ENCODE data around the gene FRMPD1. TPM values are rescaled to one million over a fixed set of nuclear protein-coding genes. Genes with fewer than 3 reads are reported as not detected.

FRMPD1 gene
- total RNA-seq, 1 experiment from 2014 or later, result not detected

GRCh38 chr9:37696528-37696927 is 45.8 kb downstream of the FRMPD1 start:
- ChIA-PET CTCF (no interaction called here), POLR2A (ENCODE audit: unreplicated experiment) (no interaction called here)
- Histone ChIP-seq H4K20me1 (ENCODE audit: insufficient read depth) (no peaks in the 10 kb centered on the region; the same call in 1 of the 2 replicates), H3K9me2 (ENCODE audit: insufficient read depth) (no peaks in the 10 kb centered on the region), H3K4me2 (no peak overlapping the region), H3K4me3 (no peak overlapping the region), H3K27me3 (ENCODE audit: insufficient read depth, low read depth) (peaks cover 37% of the 10 kb centered on the region), H3K27ac (no peak overlapping the region), H3F3A (ENCODE audit: insufficient read depth, low read depth) (no peaks in the 10 kb centered on the region), H3K79me2 (ENCODE audit: low read depth) (no peaks in the 10 kb centered on the region), H3K4me1 (replicated peaks; ENCODE audit: insufficient read depth) (no peaks in the 10 kb centered on the region), H3K36me3 (ENCODE audit: low read depth) (no peaks in the 10 kb centered on the region), H3K9me3 (ENCODE audit: insufficient read depth, low read depth) (no peaks in the 10 kb centered on the region), H2AFZ (no peak overlapping the region)
- no peak for DNase-seq
- intact Hi-C loops (cut with micrococcal nuclease; ENCODE audit: unreplicated experiment), result no loop called here
- BruUV-seq (replicated peaks), result no TSS peak
- TF ChIP-seq CTCF (conservative IDR thresholded peaks at IDR 0.05), result no peak
- TF ChIP-seq EZH2 (IDR thresholded peaks at IDR 0.05; ENCODE audit: low read depth), result no peak

GRCh38 chr9:37700131-37700530 is 49.4 kb downstream of the FRMPD1 start:
- peaks cover 6% of the 10 kb centered on the region; the same call in 1 of the 2 replicates for H3K27me3 ChIP-seq (ENCODE audit: insufficient read depth, low read depth)
- no peaks in the 10 kb centered on the region for H3K79me2 ChIP-seq (ENCODE audit: low read depth)
- no peak overlapping the region for H2AFZ ChIP-seq
- H3K4me2 ChIP-seq, result no peak overlapping the region
- no TSS peak for BruUV-seq (replicated peaks)
- no peaks in the 10 kb centered on the region for H3K9me3 ChIP-seq (ENCODE audit: insufficient read depth, low read depth)
- no peaks in the 10 kb centered on the region for H3F3A ChIP-seq (ENCODE audit: insufficient read depth, low read depth)
- no peaks in the 10 kb centered on the region; the same call in 1 of the 2 replicates for H4K20me1 ChIP-seq (ENCODE audit: insufficient read depth)
- intact Hi-C loops (cut with micrococcal nuclease; ENCODE audit: unreplicated experiment), result no loop called here
- TF ChIP-seq EZH2 (IDR thresholded peaks at IDR 0.05; ENCODE audit: low read depth), result no peak
- no peak for TF ChIP-seq CTCF (conservative IDR thresholded peaks at IDR 0.05)
- H3K36me3 ChIP-seq (ENCODE audit: low read depth), result no peaks in the 10 kb centered on the region
- no peak for DNase-seq
- ChIA-PET CTCF (no interaction called here), POLR2A (ENCODE audit: unreplicated experiment) (no interaction called here)
- no peaks in the 10 kb centered on the region for H3K4me1 ChIP-seq (replicated peaks; ENCODE audit: insufficient read depth)
- H3K9me2 ChIP-seq (ENCODE audit: insufficient read depth), result no peaks in the 10 kb centered on the region
- H3K27ac ChIP-seq, result no peak overlapping the region
- H3K4me3 ChIP-seq, result no peak overlapping the region

- Histone ChIP-seq H3K4me2 (no peak overlapping the region), H3K79me2 (ENCODE audit: low read depth) (no peaks in the 10 kb centered on the region), H3K9me3 (ENCODE audit: insufficient read depth, low read depth) (no peaks in the 10 kb centered on the region), H3K27me3 (ENCODE audit: insufficient read depth, low read depth) (no peaks in the 10 kb centered on the region), H3K4me1 (replicated peaks; ENCODE audit: insufficient read depth) (no peaks in the 10 kb centered on the region), H3K36me3 (ENCODE audit: low read depth) (no peaks in the 10 kb centered on the region), H3K4me3 (no peak overlapping the region), H2AFZ (no peak overlapping the region), H3K27ac (no peak overlapping the region), H3F3A (ENCODE audit: insufficient read depth, low read depth) (no peaks in the 10 kb centered on the region), H3K9me2 (ENCODE audit: insufficient read depth) (no peaks in the 10 kb centered on the region), H4K20me1 (ENCODE audit: insufficient read depth) (no peaks in the 10 kb centered on the region; the same call in 1 of the 2 replicates)
- TF ChIP-seq EZH2 (IDR thresholded peaks at IDR 0.05; ENCODE audit: low read depth) (no peak), CTCF (conservative IDR thresholded peaks at IDR 0.05) (no peak)
- no peak for DNase-seq
- POLR2A ChIA-PET (ENCODE audit: unreplicated experiment), result no interaction called here
- intact Hi-C loops (cut with micrococcal nuclease; ENCODE audit: unreplicated experiment), result no loop called here
- CTCF ChIA-PET, result no interaction called here
- no TSS peak for BruUV-seq (replicated peaks)
Measured at GRCh38 chr9:37700900-37701299, 50.1 kb downstream of the FRMPD1 start.
